Measurements from ENCODE around the gene RNF111.

- TF ChIP-seq, protein P1, sequence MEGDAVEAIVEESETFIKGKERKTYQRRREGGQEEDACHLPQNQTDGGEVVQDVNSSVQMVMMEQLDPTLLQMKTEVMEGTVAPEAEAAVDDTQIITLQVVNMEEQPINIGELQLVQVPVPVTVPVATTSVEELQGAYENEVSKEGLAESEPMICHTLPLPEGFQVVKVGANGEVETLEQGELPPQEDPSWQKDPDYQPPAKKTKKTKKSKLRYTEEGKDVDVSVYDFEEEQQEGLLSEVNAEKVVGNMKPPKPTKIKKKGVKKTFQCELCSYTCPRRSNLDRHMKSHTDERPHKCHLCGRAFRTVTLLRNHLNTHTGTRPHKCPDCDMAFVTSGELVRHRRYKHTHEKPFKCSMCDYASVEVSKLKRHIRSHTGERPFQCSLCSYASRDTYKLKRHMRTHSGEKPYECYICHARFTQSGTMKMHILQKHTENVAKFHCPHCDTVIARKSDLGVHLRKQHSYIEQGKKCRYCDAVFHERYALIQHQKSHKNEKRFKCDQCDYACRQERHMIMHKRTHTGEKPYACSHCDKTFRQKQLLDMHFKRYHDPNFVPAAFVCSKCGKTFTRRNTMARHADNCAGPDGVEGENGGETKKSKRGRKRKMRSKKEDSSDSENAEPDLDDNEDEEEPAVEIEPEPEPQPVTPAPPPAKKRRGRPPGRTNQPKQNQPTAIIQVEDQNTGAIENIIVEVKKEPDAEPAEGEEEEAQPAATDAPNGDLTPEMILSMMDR (conservative IDR thresholded peaks at IDR 0.05 in 1 of 2, IDR thresholded peaks at IDR 0.05 in 1 of 2; ENCODE audit: low read depth in 1 of 2, low read length in 2 of 2): no peak
- no peak for TF ChIP-seq EZH2 (IDR thresholded peaks at IDR 0.05; ENCODE audit: low read length, missing control alignments)
Observed at GRCh38 chr15:59069430-59069829, 82.0 kb downstream of the RNF111 start.

All from fibroblast of lung (primary cell).